Astrocyte of the cerebellum (primary cell): ENCODE data around the gene CACNA2D3.

ENCODE experiments used
- DNase-seq: peaks from one replicate; pipeline ENCODE4 v3.0.0-alpha.2; 2011; ENCODE audit warnings: low read depth
- H3K4me3 ChIP-seq: 2 replicates; pipeline ENCODE4 v1.5.1; 2011; ENCODE audit warnings: mild to moderate bottlenecking, low read depth, low read length, moderate library complexity
- CTCF ChIP-seq: IDR thresholded peaks from 2 replicates; pipeline ENCODE4 v1.5.1; 2012; ENCODE audit warnings: low read length, low read depth, moderate library complexity, mild to moderate bottlenecking; ENCODE audit errors: missing control alignments
- in situ Hi-C: cut with HindIII; loops from 2 replicates; pipeline ENCODE4 v1.10.0; 2017; ENCODE audit warnings: low sequenced_read_pairs

Gene CACNA2D3

DNA sequence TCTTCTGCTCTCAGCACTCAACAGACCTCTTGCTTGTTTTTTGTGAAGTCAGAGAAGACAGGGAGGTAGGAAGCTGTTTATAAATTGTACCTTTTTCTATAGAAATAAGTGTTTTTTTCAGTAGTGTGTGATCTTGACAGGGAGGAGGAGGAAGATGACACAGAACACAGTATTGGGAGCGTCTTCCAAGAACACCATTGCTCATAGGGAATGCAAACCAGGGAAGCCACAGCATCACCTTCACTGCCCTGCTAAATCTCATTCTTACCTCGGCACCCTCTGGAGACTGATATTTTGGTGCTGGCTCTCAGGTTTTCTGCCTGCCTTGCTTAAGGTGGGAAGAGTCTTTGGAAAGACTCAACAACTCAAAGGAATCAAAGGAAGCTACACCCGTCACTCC, 636.1 kb downstream of the CACNA2D3 start:
- TF ChIP-seq CTCF: no peak
- DNase-seq: no peak
- in situ Hi-C loops: no loop called here
- H3K4me3 ChIP-seq: no peak overlapping the region

GRCh38 chr3:54759166-54759565, 636.8 kb downstream of the CACNA2D3 start:
- TF ChIP-seq CTCF: no peak
- no peak overlapping the region for H3K4me3 ChIP-seq
- in situ Hi-C loops: no loop called here
- no peak for DNase-seq

DNA sequence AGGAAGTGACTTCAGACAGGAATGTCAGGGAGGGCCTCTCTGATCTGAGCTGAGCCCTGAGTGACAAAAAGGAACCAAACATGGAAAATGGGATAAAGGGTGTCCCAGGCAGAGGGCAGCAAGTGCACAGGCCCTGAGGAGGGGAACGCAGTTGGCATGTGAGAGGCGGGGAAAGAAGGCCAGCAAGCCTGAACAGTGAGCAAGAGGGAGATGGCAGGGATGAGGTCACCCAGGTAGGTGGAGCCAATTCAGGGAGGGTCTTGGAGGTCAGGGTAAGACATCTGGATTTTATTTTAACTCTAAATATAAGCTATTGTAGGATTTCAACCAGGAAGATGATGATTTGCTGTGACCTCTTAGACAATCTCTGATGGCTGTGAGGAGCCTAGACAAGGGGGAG, 637.8 kb downstream of the CACNA2D3 start:
- H3K4me3 ChIP-seq: no peak overlapping the region
- in situ Hi-C loops: no loop called here
- no peak for DNase-seq
- no peak for TF ChIP-seq CTCF

- DNase-seq: no peak
- no peak for TF ChIP-seq CTCF
- in situ Hi-C loops: no loop called here
- H3K4me3 ChIP-seq: no peak overlapping the region
These were observed 639.3 kb downstream of the CACNA2D3 start for GRCh38 chr3:54761637-54762036.

GRCh38 chr3:54764911-54765310, 642.6 kb downstream of the CACNA2D3 start:
- no peak for TF ChIP-seq CTCF
- in situ Hi-C loops: no loop called here
- no peak overlapping the region for H3K4me3 ChIP-seq
- no peak for DNase-seq

- DNase-seq: no peak
- in situ Hi-C loops: no loop called here
- no peak overlapping the region for H3K4me3 ChIP-seq
- TF ChIP-seq CTCF: no peak
These were observed 648.7 kb downstream of the CACNA2D3 start for GRCh38 chr3:54771050-54771449.

DNA sequence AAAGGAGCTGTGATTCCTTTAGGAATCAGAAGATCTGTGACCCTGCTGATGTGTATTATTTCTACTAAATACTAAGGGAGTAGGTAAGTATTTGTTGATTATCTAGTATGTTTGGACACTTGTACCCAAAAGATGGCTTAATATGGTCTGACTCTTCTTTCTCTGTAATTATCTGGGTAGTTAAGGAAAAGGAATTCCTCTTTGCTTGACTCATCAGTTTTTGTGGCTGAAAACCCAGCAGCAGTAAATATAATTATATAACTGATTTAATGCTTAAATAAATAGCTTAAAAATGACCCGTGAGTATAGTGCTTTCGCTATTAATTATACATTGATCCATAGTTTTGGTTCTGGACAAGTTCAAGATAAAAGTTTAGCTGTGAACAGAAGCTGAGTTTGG, 649.7 kb downstream of the CACNA2D3 start:
- in situ Hi-C loops: no loop called here
- TF ChIP-seq CTCF: no peak
- no peak overlapping the region for H3K4me3 ChIP-seq
- no peak for DNase-seq
